Stimulated activated CD8-positive, alpha-beta memory T cell treated with anti-CD3 and anti-CD28 coated beads, Interleukin-7, amount 100 ng/mL, for 48 hours (primary cell): ENCODE results near the gene PLEK2.
A peak's percentile ranks its signal among the peaks of the same experiment; 100 is the strongest.
"Not testable (repeated sequence)": the region's sequence is repeated elsewhere in the genome, so short reads cannot be mapped to it uniquely, and the experiment has no call there.

Experiments used
- DNase-seq, 2 donors: peaks; one replicate each; pipeline ENCODE4 v3.0.0-alpha.2; 2020; ENCODE audit warnings: low read depth in 1 of 2; ENCODE audit errors: extremely low read depth in 1 of 2

Gene PLEK2

GRCh38 chr14:67429510-67430205 is 17.7 kb upstream of the PLEK2 start:
- no peak for DNase-seq

GRCh38 chr14:67428501-67429031 is 16.6 kb upstream of the PLEK2 start:
- no peak for DNase-seq

- DNase-seq = peak; percentile 30 to 47
Measured at GRCh38 chr14:67426983-67427606, 15.1 kb upstream of the PLEK2 start.

GRCh38 chr14:67426161-67426560 is 14.2 kb upstream of the PLEK2 start:
- DNase-seq = no peak

GRCh38 chr14:67425608-67426007 is 13.6 kb upstream of the PLEK2 start:
- no peak for DNase-seq

- DNase-seq = no peak
Measured at GRCh38 chr14:67424539-67424938, 12.6 kb upstream of the PLEK2 start.

- DNase-seq = no peak
Measured at GRCh38 chr14:67423424-67423823, 11.5 kb upstream of the PLEK2 start.

- DNase-seq = no peak
Measured at GRCh38 chr14:67421356-67422224, 9.6 kb upstream of the PLEK2 start.

- DNase-seq = peak in 1 of 2 donors; percentile 18
Measured at GRCh38 chr14:67420102-67420739, 8.3 kb upstream of the PLEK2 start.

GRCh38 chr14:67418401-67419191 is 6.6 kb upstream of the PLEK2 start:
- DNase-seq = no peak

GRCh38 chr14:67417633-67418032 is 5.7 kb upstream of the PLEK2 start:
- no peak for DNase-seq

- DNase-seq = no peak
Measured at GRCh38 chr14:67416810-67417209, 4.8 kb upstream of the PLEK2 start.

GRCh38 chr14:67416085-67416484 is 4.1 kb upstream of the PLEK2 start:
- DNase-seq = no peak

GRCh38 chr14:67415610-67416009 is 3.6 kb upstream of the PLEK2 start:
- DNase-seq = not testable (repeated sequence)

- DNase-seq = peak; percentile 33 to 55
Measured at GRCh38 chr14:67413806-67414769, 2.1 kb upstream of the PLEK2 start.

- no peak for DNase-seq
Measured at GRCh38 chr14:67411370-67411769, 595 bp downstream of the PLEK2 start.

GRCh38 chr14:67410313-67410712 is 1.7 kb downstream of the PLEK2 start:
- DNase-seq = no peak

- no peak for DNase-seq
Measured at GRCh38 chr14:67409461-67409860, 2.5 kb downstream of the PLEK2 start.
